Body of pancreas (tissue), 4 donors: ENCODE results near the gene PRX. TPM values are rescaled to one million over a fixed set of nuclear protein-coding genes. Genes with fewer than 3 reads are reported as not detected.

Source experiments
- ATAC-seq: fragments of 150-250 bp; one replicate; pipeline ENCODE4 v1.9.1; 2016
- DNase-seq, 4 donors: peaks; one replicate each; pipeline ENCODE4 v3.0.0-alpha.2; 2019
- H3K27ac ChIP-seq, 4 donors: fragments of 200-600 bp; sonication (generic); 1 replicate in 3 of 4; 2 replicates in 1 of 4; pipeline versions ENCODE4 v1.5.1 to v1.6.1; 2016 to 2019; ENCODE audit warnings: mild to moderate bottlenecking in 1 of 4, mixed read lengths in 1 of 4, moderate library complexity in 1 of 4
- H3K27me3 ChIP-seq, 2 donors: fragments of 200-600 bp; sonication (generic); one replicate each; pipeline ENCODE4 v1.6.0; 2016; ENCODE audit warnings: mild to moderate bottlenecking in 1 of 2
- H3K36me3 ChIP-seq, 2 donors: fragments of 200-600 bp; sonication (generic); replicated peaks in 1 of 2; 2 replicates each; pipeline ENCODE4 v1.5.1; 2016; ENCODE audit warnings: low read depth in 2 of 2; ENCODE audit not compliant: insufficient read depth in 1 of 2
- H3K4me1 ChIP-seq: fragments of 200-600 bp; sonication (generic); one replicate; pipeline ENCODE4 v1.6.0; 2016
- H3K4me3 ChIP-seq, 2 donors: fragments of 200-600 bp; sonication (generic); 1 replicate in 1 of 2; 2 replicates in 1 of 2; pipeline ENCODE4 v1.5.1; 2016 to 2019
- H3K9me3 ChIP-seq, 3 donors: fragments of 200-600 bp; sonication (generic); 1 replicate in 2 of 3; 2 replicates in 1 of 3; pipeline ENCODE4 v1.5.1; 2016
- POLR2A ChIP-seq, 3 donors: fragments of 450-650 bp; IDR thresholded peaks; one replicate each; pipeline ENCODE4 v1.6.1; 2016; ENCODE audit warnings: antibody characterized with exemption in 3 of 3, mild to moderate bottlenecking in 2 of 3
- WGBS, 2 donors: methylation state at CpG; one replicate each; pipeline ENCODE4 v1.1.5; 2017; 5-methylcytosine and 5-hydroxymethylcytosine counted together
- intact Hi-C: fragments of 100-400 bp; cut with DNase I; formaldehyde crosslinking; loops from one replicate; pipeline ENCODE4 v1.15.1; 2023
- microRNA-seq, 2 donors: library from miRNA; unstranded; fragments of <30 nt; microRNA quantifications; one replicate each; pipeline ENCODE4, GENCODE V29; 2016; ENCODE audit warnings: borderline number of aligned reads in 2 of 2, borderline replicate concordance in 2 of 2
- small RNA-seq: library from RNA; depleted of rRNA; stranded (forward); fragments of <200 nt; gene quantifications from one replicate; pipeline ENCODE3, GENCODE V24; 2016
- total RNA-seq, 2 donors: library from RNA; depleted of rRNA; stranded (reverse); fragments of >200 nt; gene quantifications; one replicate each; pipeline ENCODE4 v1.1.0, GENCODE V29; 2016
- TF ChIP-seq, protein P1 (sequence below), 7 experiments: fragments of 450-650 bp in 4 of 7; fragments of 200-600 bp in 3 of 7; sonication (generic) in 3 of 7; IDR thresholded peaks; one replicate each; pipeline ENCODE4 v1.5.1; 2016 to 2019; ENCODE audit warnings: antibody characterized with exemption in 7 of 7

Gene PRX
- total RNA-seq, 2 donors from 2014 or later = 5.7 to 14.8 TPM

DNA sequence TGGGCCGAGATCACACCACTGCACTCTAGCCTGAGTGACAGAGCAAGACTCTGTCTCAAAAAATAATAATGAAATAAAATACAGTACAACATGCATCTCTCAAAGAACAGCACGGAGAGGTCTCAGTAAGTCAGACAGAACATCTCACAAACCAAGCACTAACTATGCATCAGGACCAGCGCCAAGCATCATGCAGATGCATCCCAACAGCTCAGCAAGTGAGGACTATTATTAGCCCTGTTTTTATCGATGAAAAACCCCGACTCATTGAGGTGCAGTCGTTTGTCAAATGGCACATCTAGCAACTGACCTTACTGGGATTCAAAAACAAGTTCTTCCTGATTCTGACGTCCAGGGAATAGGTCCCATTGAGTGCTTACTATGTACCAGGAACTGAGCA, 68.8 kb downstream of the PRX start:
- DNase-seq = no peak
- WGBS, 2 donors = 70 to 80% methylated on average over 7 of the region's 7 CpGs
- no peak overlapping the region for H3K27ac ChIP-seq
- no peak for TF ChIP-seq POLR2A (IDR thresholded peaks at IDR 0.05)
- TF ChIP-seq, protein P1, sequence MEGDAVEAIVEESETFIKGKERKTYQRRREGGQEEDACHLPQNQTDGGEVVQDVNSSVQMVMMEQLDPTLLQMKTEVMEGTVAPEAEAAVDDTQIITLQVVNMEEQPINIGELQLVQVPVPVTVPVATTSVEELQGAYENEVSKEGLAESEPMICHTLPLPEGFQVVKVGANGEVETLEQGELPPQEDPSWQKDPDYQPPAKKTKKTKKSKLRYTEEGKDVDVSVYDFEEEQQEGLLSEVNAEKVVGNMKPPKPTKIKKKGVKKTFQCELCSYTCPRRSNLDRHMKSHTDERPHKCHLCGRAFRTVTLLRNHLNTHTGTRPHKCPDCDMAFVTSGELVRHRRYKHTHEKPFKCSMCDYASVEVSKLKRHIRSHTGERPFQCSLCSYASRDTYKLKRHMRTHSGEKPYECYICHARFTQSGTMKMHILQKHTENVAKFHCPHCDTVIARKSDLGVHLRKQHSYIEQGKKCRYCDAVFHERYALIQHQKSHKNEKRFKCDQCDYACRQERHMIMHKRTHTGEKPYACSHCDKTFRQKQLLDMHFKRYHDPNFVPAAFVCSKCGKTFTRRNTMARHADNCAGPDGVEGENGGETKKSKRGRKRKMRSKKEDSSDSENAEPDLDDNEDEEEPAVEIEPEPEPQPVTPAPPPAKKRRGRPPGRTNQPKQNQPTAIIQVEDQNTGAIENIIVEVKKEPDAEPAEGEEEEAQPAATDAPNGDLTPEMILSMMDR (IDR thresholded peaks at IDR 0.05) = no peak
- ATAC-seq = no peak
- intact Hi-C loops = no loop called here
- peaks cover 14% of the 10 kb centered on the region for H3K4me1 ChIP-seq
- H3K36me3 ChIP-seq = no peaks in the 10 kb centered on the region
- H3K4me3 ChIP-seq = no peak overlapping the region
- H3K9me3 ChIP-seq = no peaks in the 10 kb centered on the region
- H3K27me3 ChIP-seq = no peaks in the 10 kb centered on the region

Small RNA genes within 50 kb of the gene (microRNA-seq; reads per million reads assigned to microRNA genes)
- gene MIR6796 = 0 to 0.45 reads per million in 2 donors

Small RNA genes within 50 kb of the gene (small RNA-seq; reads per million reads assigned to genes)
- gene MIR6796 (not detected), gene RF00017 (not detected)

Other genes with a start within 250 kb of the PRX start
- gene MAP3K10, start 222.0 kb downstream of the PRX start, total RNA-seq = 10 to 100 TPM; 15.8 to 25.7 TPM
- gene TTC9B, start 195.0 kb downstream of the PRX start, total RNA-seq = not detected
- not detected for gene CCNP, start 186.7 kb downstream of the PRX start, total RNA-seq
- gene AKT2, start 128.0 kb downstream of the PRX start, total RNA-seq = 10 to 100 TPM; 46.2 to 96.2 TPM
- gene C19orf47, start 65.0 kb downstream of the PRX start, total RNA-seq = 10 to 100 TPM in 1 of 2 donors, 1 to 10 TPM in 1; 3.9 to 19.8 TPM
- gene PLD3, start 64.7 kb downstream of the PRX start, total RNA-seq = 100 to 1,000 TPM; 155 to 162 TPM
- gene HIPK4, start 23.2 kb downstream of the PRX start, total RNA-seq = not detected
- 1 to 10 TPM; 6.9 to 7.3 TPM for gene SERTAD1, start 12.6 kb upstream of the PRX start, total RNA-seq
- 10 to 100 TPM in 1 of 2 donors, 1 to 10 TPM in 1; 5.7 to 10.2 TPM for gene SERTAD3, start 31.0 kb upstream of the PRX start, total RNA-seq
- gene BLVRB, start 52.4 kb upstream of the PRX start, total RNA-seq = 100 to 1,000 TPM in 1 of 2 donors, 10 to 100 TPM in 1; 79.8 to 109 TPM
- gene SPTBN4, start 53.6 kb upstream of the PRX start, total RNA-seq = 1 to 10 TPM; 1.8 to 6.3 TPM
- gene SHKBP1, start 163.5 kb upstream of the PRX start, total RNA-seq = 10 to 100 TPM; 43.3 to 63.6 TPM
- 100 to 1,000 TPM in 1 of 2 donors, 10 to 100 TPM in 1; 45.1 to 195 TPM for gene LTBP4, start 188.0 kb upstream of the PRX start, total RNA-seq